GM08714 (cell line): Measurements from ENCODE around the gene MICB.
A peak's percentile ranks its signal among the peaks of the same experiment; 100 is the strongest.

Source experiments
- H3K4me3 ChIP-seq: fragments of 200-500 bp; sonication (Bioruptor generic); 2 replicates; pipeline ENCODE4 v1.5.1; 2014; ENCODE audit warnings: mild to moderate bottlenecking, low read length, inconsistent platforms
- ZNF274 ChIP-seq: IDR thresholded peaks from 2 replicates; pipeline ENCODE4 v1.6.1; 2012; ENCODE audit warnings: mild to moderate bottlenecking, low read depth, low read length

Gene MICB

DNA sequence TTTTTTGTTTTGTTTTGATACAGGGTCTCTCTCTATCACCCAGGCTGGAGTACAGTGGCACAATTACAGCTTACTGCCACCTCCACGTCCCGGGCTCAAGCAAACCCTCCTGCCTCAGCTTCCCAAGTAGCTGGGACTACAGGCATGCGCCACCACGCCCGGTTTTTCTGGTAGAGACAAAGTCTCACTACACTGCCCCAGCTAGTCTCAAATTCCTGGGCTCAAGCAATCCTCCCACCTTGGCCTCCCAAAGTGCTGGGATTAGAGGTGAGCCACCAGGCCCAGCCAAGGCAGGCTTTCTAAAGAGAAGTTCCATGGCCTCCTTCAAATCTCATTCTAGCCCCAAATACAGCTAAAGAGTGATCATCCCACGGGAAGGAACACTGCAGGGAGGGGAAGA is 36.1 kb downstream of the MICB start:
- TF ChIP-seq ZNF274, result no peak
- no peak overlapping the region for H3K4me3 ChIP-seq

- no peak overlapping the region for H3K4me3 ChIP-seq
- TF ChIP-seq ZNF274, result no peak
These were observed 36.6 kb downstream of the MICB start for GRCh38 chr6:31534521-31535040.

DNA sequence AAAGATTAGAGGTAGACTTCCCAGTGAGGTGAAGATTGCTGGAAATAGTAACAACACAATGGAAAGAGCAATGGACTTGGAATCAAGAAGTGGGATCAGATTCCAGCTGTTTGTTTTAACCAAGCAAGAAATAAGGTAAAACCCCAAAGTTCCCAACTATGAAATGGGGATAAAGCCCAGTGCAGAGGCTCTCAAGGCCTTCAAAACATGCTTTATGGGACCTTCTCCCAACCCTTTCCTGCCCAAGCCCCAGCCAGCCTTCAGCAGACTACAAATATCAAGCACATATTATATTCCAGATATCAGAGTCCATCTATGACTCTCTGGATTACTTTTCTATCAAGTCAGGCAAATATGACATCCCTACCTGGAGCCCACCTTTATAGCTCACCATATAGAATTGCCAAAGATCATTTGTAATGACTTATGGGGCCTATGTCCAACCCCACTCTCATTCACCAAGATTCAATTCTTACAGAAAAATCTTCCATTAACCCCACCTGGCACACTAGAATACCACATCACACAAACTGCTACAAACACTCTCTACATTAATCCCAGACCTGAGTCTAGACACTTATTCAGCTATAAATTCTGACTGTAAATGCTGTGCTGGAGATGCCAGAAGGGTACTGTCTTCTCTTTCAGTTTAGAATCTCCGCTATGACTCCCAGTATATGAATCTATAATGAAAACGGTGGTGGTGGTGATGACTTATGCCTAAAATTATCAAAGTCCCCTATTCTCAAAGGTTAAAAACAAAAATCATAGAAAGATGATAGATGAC is 37.8 kb downstream of the MICB start:
- no peak overlapping the region for H3K4me3 ChIP-seq
- no peak for TF ChIP-seq ZNF274

DNA sequence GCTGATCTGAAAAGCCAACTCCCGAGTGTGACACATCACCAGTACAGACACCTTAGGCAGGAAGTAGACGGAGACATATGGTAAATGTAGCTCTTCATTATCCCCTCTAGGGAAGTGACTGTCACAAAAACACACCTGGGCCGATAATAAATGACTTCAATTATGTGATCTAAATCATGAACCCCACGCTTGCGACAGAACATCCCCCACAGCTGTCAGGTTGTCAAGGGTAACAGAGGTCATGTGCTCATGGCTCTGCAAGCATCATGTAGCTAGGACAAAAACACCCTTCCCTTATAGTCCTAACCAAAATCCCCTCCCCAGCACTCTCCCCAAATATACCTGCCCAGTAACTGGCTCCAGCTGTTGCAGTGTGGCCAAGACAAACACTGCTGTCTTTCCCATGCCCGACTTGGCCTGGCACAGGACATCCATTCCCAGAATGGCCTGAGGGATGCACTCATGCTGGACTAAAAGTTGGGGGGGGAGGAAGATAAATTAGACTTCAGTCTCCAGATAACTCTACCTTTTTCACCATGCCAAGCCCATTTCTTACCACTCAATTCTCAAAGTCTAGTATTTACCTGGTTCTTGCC is 41.0 kb downstream of the MICB start:
- H3K4me3 ChIP-seq, result peak overlapping the region; percentile 91
- no peak for TF ChIP-seq ZNF274

- peak overlapping the region; percentile 91 for H3K4me3 ChIP-seq
- no peak for TF ChIP-seq ZNF274
These were observed 42.7 kb downstream of the MICB start for GRCh38 chr6:31540640-31541039.

- TF ChIP-seq ZNF274, result no peak
- peak overlapping the region; percentile 91 for H3K4me3 ChIP-seq
These were observed 43.2 kb downstream of the MICB start for GRCh38 chr6:31541059-31541657.

DNA sequence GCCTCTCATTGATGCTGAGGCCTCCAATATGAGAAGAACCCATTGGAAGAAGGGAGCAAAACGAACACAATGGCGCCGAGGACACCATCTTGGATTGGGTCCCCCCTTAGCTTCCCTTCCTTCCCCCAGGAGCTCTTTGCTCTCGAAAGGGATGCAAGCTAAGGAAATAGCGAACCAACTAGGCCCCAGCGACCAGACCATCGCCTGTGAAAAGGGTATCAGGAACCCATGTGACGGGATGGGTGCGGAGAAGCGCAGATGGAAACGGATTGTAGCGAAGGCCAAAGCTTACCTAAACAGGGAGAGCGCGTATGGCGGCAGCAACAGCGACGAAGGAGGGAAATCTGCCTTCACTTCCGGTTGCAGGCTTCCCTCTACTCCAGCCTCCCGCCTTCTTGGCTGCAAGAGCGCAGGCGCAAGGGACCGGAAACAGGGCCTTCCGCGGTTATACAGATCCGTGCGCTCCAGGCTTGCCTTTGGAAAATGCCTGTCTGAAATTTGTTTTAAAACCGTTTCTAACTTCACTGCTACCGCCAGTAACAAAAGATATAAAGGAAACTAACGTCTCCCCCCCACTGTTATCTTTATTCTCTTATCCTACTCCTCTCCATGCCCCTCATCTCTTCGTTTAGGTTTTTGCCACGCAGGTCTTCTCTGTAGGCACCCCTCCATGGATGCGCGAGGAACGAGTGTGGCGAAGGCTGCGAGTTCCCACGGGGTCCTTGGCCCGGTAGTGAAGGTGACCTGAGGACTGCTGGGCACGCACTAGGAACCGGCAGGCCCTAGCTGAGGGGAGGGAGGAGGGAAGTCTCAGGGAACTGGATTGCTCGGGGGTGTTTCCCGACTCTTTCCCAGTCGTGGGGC is 43.9 kb downstream of the MICB start, which contains the start of gene DDX39B:
DDX39B (minus strand) TSS at position 346 of the 864 bp plus-strand sequence. CDS start 1,471 bp downstream, outside the sequence.
- TF ChIP-seq ZNF274, result no peak
- H3K4me3 ChIP-seq, result peak within 1 kb of the TSS; percentile 91

DNA sequence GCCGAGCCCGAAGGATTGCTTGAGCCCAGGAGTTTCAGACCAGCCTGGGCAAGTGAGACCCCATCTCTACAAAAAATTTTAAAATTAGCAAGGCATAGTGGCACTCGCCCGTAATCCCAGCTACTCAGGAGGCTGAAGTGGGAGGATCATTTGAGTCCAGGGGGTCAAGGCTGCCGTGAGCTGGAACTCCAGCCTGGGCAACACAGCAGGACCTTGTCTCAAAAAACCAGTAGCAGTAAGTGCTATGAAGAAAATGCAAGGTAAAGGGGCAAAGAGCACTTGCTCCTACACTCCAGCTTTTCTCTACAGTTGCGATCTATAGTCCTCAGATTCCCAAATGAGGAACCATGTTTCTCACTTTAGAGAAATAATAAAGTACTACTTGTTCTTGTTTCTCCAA is 45.7 kb downstream of the MICB start:
- H3K4me3 ChIP-seq, result no peak overlapping the region
- no peak for TF ChIP-seq ZNF274

DNA sequence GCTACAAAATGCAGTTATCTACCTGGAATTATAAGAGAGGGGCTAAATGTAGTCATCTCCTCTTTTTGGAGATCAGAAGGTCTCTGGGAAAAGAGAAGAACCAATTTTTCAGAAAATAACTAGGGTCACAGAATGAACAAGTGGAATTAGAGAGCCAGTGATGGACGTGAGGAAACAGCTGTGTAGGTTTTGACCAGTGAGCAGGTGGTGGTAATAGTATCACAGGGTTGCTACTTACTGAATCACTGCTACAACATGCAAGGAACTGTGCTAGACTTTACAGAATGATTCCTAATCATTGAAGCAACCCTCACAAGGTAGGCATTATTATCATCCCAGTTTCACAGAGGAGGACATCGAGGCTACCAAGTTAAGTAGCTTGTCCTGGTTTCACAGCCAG is 46.7 kb downstream of the MICB start:
- H3K4me3 ChIP-seq, result no peak overlapping the region
- TF ChIP-seq ZNF274, result no peak

GRCh38 chr6:31545291-31545690 is 47.3 kb downstream of the MICB start:
- TF ChIP-seq ZNF274, result no peak
- H3K4me3 ChIP-seq, result no peak overlapping the region

DNA sequence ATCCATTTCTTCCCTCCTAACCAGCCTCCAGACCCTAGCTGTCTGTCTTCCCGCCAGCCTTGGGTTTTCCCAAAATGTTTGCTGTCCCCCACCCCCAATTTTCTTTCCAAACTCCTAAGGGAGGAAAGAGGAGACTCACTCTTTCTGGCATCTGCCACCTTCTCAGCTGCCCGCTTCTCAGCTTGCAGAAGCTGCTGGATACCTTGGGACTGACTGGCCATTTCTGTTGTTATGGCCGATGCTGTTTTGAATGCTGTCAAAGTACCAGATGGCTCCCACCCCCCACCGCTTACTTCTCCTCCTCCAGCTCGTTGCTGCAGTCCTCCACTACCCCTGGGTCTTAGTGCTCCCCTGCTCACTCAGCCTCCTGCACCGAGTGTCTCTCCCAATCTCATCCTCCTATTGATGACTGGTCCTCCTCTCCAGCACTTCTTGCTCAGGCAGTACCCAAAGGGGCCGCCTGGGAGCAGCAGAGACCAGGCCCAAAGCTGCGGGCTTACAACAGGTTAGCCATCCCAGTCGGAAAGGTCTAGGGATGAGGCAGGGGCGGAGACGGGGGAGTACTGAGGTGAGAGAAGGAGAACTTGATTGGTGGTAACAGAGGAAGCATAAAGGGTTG is 48.5 kb downstream of the MICB start, which contains the start of gene ATP6V1G2:
ATP6V1G2 (minus strand) TSS at position 270 of the 619 bp plus-strand sequence; CDS start at position 221, 49 bp downstream.
- H3K4me3 ChIP-seq, result peak within 1 kb of the TSS; percentile 64
- no peak for TF ChIP-seq ZNF274

DNA sequence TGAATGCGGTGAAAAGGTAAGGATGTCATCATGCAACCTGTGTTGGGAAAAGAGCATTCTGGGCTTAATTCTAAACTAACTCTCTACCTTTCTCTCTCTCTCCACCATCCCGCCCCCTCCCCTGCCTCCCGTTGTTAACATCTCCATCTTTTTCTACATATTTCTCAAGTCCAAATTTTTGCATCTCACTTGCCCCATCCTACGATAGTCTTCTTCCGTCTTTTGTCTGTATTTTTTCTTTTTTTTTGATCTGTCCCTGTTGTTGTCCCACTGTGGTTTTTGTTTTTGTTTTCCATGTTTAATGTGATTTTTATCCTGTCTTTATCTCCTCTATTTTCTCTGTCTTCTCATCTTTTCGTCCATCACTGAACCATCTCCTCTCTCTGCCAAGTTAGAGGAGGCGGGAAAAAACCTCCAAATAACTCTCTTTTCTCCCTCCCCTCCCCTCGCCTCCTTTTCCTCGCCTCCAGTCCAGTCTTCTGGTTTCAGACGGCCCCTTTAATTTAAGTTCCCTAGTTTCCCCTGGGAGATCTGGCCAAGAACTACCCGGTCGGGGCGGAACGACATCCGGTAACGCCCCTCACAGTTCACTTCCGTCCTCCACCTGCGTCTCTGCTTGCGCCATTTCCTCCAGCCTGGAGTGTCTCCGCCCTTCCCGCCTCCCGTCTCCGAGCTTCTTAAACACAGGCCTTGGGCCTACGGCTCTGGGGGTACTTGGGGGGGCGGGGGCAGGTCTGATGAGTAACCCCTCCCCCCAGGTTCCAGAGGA is 49.2 kb downstream of the MICB start, which contains the start of gene NFKBIL1:
NFKBIL1 (plus strand) TSS at position 651 of the 769 bp plus-strand sequence; CDS start at position 738, 87 bp downstream.
- TF ChIP-seq ZNF274, result no peak
- peak within 1 kb of the TSS; percentile 64 for H3K4me3 ChIP-seq
